Measurements from ENCODE around the gene ATXN2L. TPM values are rescaled to one million over a fixed set of nuclear protein-coding genes. Genes with fewer than 3 reads are reported as not detected.

The ATXN2L gene
- total and polyA plus RNA-seq, 10 of the 15 experiments (the other 5 are each of a cell fraction or from before 2014, with no cell fraction given), result 3.5 to 210 (median 61.1) TPM

DNA sequence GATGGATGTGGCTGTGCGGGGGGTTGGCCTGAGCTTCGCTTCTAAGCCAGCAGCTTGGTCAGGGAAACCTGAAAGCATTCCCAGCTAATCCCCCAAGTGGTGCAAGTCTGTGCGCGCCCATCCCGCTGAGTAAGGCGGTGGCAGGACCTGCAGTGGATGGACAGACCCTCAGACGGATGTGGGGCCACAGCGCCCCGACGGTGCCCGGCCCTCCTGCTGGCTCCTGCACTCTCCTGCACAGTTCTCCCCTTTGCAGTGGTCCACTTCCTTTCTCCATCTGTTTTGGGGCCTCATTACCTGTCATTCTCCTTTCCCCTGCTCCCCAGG lies 57.8 kb downstream of the ATXN2L start:
- H2AFZ ChIP-seq (ENCODE audit: control insufficient read depth, low read depth, low read length), result peak overlapping the region; percentile 81
- CTCF ChIA-PET, result interaction anchor here (1.2 to 2.4 kb wide), 3 partner anchors 10 to 64 kb away, joined by 5 to 10 read pairs (median 7); no protein-coding TSS in a partner anchor

More for the DNA sequence above, 57.8 kb downstream of the ATXN2L start:
- no peak for FAIRE-seq
- Histone ChIP-seq H3K27ac (ENCODE audit: control insufficient read depth, insufficient read depth) (no peak overlapping the region), H3K9ac (ENCODE audit: control insufficient read depth, insufficient read depth, low read length) (no peak overlapping the region), H3K4me1 (ENCODE audit: control insufficient read depth, insufficient read depth, low read length) (peaks cover 13% of the 10 kb centered on the region), H3K4me2 (ENCODE audit: control insufficient read depth, insufficient read depth) (peak overlapping the region; percentile 97), H4K20me1 (ENCODE audit: control insufficient read depth, insufficient read depth) (no peaks in the 10 kb centered on the region), H3K4me3 (peak overlapping the region; percentile 40; the same call in 1 of the 2 replicates), H3K79me2 (ENCODE audit: control insufficient read depth, insufficient read depth, low read length) (no peaks in the 10 kb centered on the region), H3K36me3 (ENCODE audit: control insufficient read depth in 2 of 2, insufficient read depth in 2 of 2, low read length in 1 of 2) (no peaks in the 10 kb centered on the region), H3K27me3 (replicated peaks in 1 of 2; ENCODE audit: control insufficient read depth in 2 of 2, insufficient read depth in 2 of 2, low read length in 1 of 2) (no peaks in the 10 kb centered on the region), H3K9me3 (replicated peaks; ENCODE audit: control insufficient read depth, insufficient read depth, low read length) (no peaks in the 10 kb centered on the region)
- ATAC-seq, result no peak
- in situ Hi-C loops (cut with MboI), result loop anchor here (5.0 kb wide), 1 partner anchor 37 kb away; no protein-coding TSS in a partner anchor
- intact Hi-C loops (cut with micrococcal nuclease; ENCODE audit: unreplicated experiment), result no loop called here
- SMC1A ChIA-PET (ENCODE audit: uncharacterized antibody, unreplicated experiment), result interaction anchor here (1.3 to 2.3 kb wide), 2 partner anchors 43 to 64 kb away, joined by 3 to 26 read pairs; no protein-coding TSS in a partner anchor
- TF ChIP-seq, protein P1, sequence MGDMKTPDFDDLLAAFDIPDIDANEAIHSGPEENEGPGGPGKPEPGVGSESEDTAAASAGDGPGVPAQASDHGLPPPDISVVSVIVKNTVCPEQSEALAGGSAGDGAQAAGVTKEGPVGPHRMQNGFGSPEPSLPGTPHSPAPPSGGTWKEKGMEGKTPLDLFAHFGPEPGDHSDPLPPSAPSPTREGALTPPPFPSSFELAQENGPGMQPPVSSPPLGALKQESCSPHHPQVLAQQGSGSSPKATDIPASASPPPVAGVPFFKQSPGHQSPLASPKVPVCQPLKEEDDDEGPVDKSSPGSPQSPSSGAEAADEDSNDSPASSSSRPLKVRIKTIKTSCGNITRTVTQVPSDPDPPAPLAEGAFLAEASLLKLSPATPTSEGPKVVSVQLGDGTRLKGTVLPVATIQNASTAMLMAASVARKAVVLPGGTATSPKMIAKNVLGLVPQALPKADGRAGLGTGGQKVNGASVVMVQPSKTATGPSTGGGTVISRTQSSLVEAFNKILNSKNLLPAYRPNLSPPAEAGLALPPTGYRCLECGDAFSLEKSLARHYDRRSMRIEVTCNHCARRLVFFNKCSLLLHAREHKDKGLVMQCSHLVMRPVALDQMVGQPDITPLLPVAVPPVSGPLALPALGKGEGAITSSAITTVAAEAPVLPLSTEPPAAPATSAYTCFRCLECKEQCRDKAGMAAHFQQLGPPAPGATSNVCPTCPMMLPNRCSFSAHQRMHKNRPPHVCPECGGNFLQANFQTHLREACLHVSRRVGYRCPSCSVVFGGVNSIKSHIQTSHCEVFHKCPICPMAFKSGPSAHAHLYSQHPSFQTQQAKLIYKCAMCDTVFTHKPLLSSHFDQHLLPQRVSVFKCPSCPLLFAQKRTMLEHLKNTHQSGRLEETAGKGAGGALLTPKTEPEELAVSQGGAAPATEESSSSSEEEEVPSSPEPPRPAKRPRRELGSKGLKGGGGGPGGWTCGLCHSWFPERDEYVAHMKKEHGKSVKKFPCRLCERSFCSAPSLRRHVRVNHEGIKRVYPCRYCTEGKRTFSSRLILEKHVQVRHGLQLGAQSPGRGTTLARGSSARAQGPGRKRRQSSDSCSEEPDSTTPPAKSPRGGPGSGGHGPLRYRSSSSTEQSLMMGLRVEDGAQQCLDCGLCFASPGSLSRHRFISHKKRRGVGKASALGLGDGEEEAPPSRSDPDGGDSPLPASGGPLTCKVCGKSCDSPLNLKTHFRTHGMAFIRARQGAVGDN (IDR thresholded peaks at IDR 0.05), result no peak
- no peak for TF ChIP-seq POLR2A (IDR thresholded peaks at IDR 0.05; ENCODE audit: low read depth, low read length)
- RAD21 ChIA-PET (ENCODE audit: unreplicated experiment), result interaction anchor here (1.4 to 2.7 kb wide), 2 partner anchors 43 to 51 kb away, joined by 3 to 12 read pairs; partner anchors contain the start of gene CD19
- POLR2A ChIA-PET, result interaction anchor here (1.0 to 1.8 kb wide), 2 partner anchors 43 to 70 kb away, joined by 3 to 5 read pairs; partner anchors contain the start of gene NFATC2IP
- DNase-seq (ENCODE audit: low read depth, low spot score), result no peak
- BruUV-seq (replicated peaks), result no TSS peak
- WGBS (ENCODE audit: insufficient coverage, insufficient replicate concordance, low lambda C conversion rate, missing lambda C conversion rate), result 62% methylated on average over 11 of the region's 11 CpGs

Data from GM12878 (cell line).